GM12878 (cell line): ENCODE results near the gene P3H1.

Experiments used
- POLR2A ChIP-seq: IDR thresholded peaks from 2 replicates; pipeline ENCODE4 v1.6.1; 2011; ENCODE audit warnings: low read depth, mild to moderate bottlenecking, low read length
- ZNF274 ChIP-seq: IDR thresholded peaks from one replicate; pipeline ENCODE4 v1.8.0; 2011; ENCODE audit not compliant: insufficient read length, insufficient read depth
- TF ChIP-seq, protein P1 (sequence below): IDR thresholded peaks from 2 replicates; pipeline ENCODE4 v1.6.1; 2012; ENCODE audit warnings: low read depth, low read length, improper control_type of control experiment

DNA sequence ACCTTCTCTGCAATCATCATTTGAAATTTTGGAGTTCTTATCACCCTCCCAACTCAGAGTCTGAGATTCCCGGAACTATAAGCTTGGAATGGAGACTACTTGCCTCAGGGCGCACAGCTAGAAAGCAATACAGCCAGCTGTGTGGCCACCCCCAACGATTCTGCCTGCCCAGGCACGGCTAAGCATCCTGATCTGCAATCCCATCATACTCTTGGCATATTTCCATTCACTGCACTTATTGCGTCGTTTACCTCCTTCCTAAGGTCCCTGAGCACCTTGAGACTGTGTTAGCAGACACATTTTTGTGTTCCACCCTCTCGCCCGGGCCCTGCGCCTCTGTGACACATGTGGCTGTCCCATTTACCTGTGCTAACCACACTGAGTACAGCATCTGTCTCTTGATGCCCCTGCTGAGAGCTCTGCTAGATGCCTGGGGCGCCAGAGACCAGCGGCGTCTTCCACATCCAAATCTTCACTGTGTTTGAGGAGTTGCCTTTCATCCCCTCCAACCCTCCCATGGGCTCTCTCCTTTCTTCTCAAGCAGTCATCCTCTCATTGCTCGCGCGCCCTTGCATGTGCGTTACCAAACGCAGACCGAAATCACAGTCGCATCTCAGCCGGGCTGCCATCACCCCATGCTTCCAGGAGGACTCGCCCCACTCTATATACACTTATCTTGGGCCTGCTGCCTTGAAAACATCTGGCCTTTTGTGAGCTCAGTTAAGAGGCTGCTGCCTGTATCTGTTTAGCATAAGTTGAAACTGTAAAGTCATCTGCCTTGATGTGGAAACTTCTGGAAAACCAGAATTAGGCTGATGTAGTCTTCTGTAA lies 23.3 kb downstream of the P3H1 start:
- TF ChIP-seq POLR2A (no peak), ZNF274 (no peak)
- TF ChIP-seq, protein P1, sequence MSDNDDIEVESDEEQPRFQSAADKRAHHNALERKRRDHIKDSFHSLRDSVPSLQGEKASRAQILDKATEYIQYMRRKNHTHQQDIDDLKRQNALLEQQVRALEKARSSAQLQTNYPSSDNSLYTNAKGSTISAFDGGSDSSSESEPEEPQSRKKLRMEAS, result no peak
